Calu3 (cell line): Measurements from ENCODE around the gene ELOB. TPM values are rescaled to one million over a fixed set of nuclear protein-coding genes. Genes with fewer than 3 reads are reported as not detected.

ENCODE experiments used
- BruUV-seq: library from RNA; stranded (reverse); fragments of 400-500 nt; replicated peaks from 2 replicates; lab custom pipeline; 2021; lab: Mats Ljungman, UMichigan
- CTCF ChIA-PET: fragments of 300-600 bp; sonication (Branson Sonifier 250); formaldehyde crosslinking; loops from one replicate; lab custom pipeline; 2022; ENCODE audit warnings: antibody characterized with exemption; lab: Charles Lee
- DNase-seq: peaks from one replicate; pipeline ENCODE4 v3.0.0; 2022
- H3K27ac Mint-ChIP-seq: one replicate; pipeline ENCODE4 v1.8.0; 2022; ENCODE audit warnings: mixed read lengths; ENCODE audit not compliant: unreplicated experiment
- H3K27me3 Mint-ChIP-seq: one replicate; pipeline ENCODE4 v1.8.0; 2022; ENCODE audit warnings: mixed read lengths; ENCODE audit not compliant: unreplicated experiment
- H3K36me3 Mint-ChIP-seq: one replicate; pipeline ENCODE4 v1.8.0; 2022; ENCODE audit warnings: mild to moderate bottlenecking, moderate library complexity, mixed read lengths; ENCODE audit not compliant: insufficient read depth, unreplicated experiment
- H3K4me1 Mint-ChIP-seq: one replicate; pipeline ENCODE4 v1.8.0; 2022; ENCODE audit warnings: mild to moderate bottlenecking, low read depth, mixed read lengths; ENCODE audit not compliant: unreplicated experiment
- H3K4me3 Mint-ChIP-seq: one replicate; pipeline ENCODE4 v1.8.0; 2022; ENCODE audit warnings: mild to moderate bottlenecking, low read depth, moderate library complexity, mixed read lengths; ENCODE audit not compliant: unreplicated experiment
- H3K9me3 Mint-ChIP-seq: one replicate; pipeline ENCODE4 v1.8.0; 2022; ENCODE audit warnings: low read depth, mixed read lengths; ENCODE audit not compliant: unreplicated experiment
- CTCF ChIP-seq: fragments of 200-600 bp; IDR thresholded peaks from one replicate; pipeline ENCODE4 v1.8.0; 2022; ENCODE audit warnings: antibody characterized with exemption; ENCODE audit not compliant: unreplicated experiment
- intact Hi-C: fragments of 100-400 bp; cut with micrococcal nuclease; formaldehyde crosslinking; loops from one replicate; pipeline ENCODE4 v1.10.0; 2022; ENCODE audit not compliant: unreplicated experiment
- total RNA-seq: library from RNA; stranded (reverse); gene quantifications from 2 replicates; pipeline ENCODE4 v1.2.3, GENCODE V29; 2022

The ELOB gene
- total RNA-seq, 1 experiment from 2014 or later, result 269 TPM

DNA sequence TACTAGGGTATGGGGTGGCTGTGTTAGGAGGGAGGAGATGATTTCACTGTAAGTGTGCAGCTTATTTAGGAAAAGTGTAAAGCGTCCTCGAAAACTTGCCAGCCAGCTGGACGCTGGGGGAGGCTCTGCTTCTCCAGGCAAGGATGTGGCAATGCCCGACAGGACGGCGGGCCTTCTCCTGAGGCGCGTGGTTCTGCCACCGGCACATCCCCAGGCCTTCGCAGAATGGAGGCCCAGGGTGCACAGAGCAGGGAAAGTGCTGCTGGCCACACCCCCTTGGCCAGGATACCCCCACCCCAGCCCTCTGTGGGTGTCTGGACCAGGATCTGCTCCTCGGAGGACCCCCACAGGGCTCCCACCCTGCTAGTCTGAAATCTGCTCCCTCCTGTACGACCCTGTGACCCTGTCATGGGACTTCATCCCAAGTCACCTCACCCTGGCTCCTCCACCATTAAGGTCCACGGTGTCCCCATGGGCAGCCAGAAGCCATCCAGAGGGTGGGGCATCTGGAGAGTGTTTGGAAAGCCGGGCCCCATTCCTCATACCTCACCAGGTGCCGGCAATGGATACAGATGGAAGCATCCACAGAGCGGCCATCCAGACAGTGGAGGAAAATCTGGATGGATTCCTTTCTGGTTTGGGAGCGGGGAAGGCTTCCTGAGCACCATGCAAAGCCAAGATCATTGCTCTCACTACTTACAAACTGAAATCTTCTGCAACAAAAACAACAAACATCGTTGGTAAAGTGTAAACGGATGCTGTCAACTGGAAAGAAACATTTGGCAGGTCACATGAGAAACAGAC is 33.9 kb downstream of the ELOB start:
- no TSS peak for BruUV-seq
- no peak for DNase-seq
- intact Hi-C loops, result no loop called here
- no peak overlapping the region for H3K27ac Mint-ChIP-seq
- H3K36me3 Mint-ChIP-seq, result peaks cover 4% of the 10 kb centered on the region
- H3K4me1 Mint-ChIP-seq, result no peaks in the 10 kb centered on the region
- no peak for TF ChIP-seq CTCF
- no peak overlapping the region for H3K4me3 Mint-ChIP-seq
- no peaks in the 10 kb centered on the region for H3K9me3 Mint-ChIP-seq
- H3K27me3 Mint-ChIP-seq, result peaks cover 40% of the 10 kb centered on the region
- CTCF ChIA-PET, result no interaction called here

DNA sequence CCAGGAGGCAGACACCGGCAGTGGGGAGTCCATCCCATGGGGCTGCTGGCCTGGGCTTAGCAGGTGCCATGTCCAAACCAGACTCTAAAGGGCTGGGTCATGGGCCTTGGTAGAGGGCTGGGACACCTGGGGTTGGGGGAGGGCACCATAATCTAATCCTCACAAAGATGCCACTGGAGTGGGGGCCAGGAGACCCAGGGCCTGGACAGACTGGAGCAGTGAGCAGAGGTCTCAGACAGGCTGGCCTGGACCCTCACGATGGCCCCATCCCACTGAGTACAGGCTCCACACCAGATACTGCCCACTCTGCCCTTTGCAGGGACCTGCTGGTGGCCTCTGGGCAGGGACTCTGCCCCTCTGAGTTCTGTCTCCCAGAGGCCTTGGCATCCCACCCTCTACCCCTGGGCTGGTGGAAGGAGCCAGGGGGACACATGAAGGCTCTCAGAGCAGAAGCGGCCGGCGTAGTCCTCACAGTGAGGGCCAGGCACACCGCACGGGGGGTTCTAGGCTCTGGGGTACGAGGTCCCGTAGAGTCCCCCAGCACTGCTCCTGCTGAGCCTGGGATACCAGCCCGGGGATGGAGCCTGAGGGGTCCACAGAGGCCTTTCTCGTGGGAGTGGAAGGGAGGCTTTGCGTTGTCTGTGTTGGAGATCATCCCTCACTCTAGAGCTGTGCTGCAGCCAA is 34.6 kb downstream of the ELOB start:
- CTCF ChIA-PET, result no interaction called here
- H3K9me3 Mint-ChIP-seq, result no peaks in the 10 kb centered on the region

GRCh38 chr16:2741168-2741567 is 35.9 kb downstream of the ELOB start:
- H3K27ac Mint-ChIP-seq, result no peak overlapping the region
- intact Hi-C loops, result no loop called here
- no peak for TF ChIP-seq CTCF
- no peaks in the 10 kb centered on the region for H3K9me3 Mint-ChIP-seq
- CTCF ChIA-PET, result no interaction called here
- no peak for DNase-seq
- no TSS peak for BruUV-seq
- H3K27me3 Mint-ChIP-seq, result peaks cover 40% of the 10 kb centered on the region
- H3K4me3 Mint-ChIP-seq, result no peak overlapping the region
- H3K4me1 Mint-ChIP-seq, result no peaks in the 10 kb centered on the region
- no peaks in the 10 kb centered on the region for H3K36me3 Mint-ChIP-seq

More for the DNA sequence above, 34.6 kb downstream of the ELOB start:
- Mint-ChIP-seq H3K27ac (no peak overlapping the region), H3K27me3 (peaks cover 40% of the 10 kb centered on the region), H3K36me3 (no peaks in the 10 kb centered on the region), H3K4me3 (no peak overlapping the region), H3K4me1 (no peaks in the 10 kb centered on the region)
- DNase-seq, result no peak
- intact Hi-C loops, result no loop called here
- TF ChIP-seq CTCF, result no peak
- no TSS peak for BruUV-seq

GRCh38 chr16:2740476-2740875 is 36.6 kb downstream of the ELOB start:
- intact Hi-C loops, result no loop called here
- Mint-ChIP-seq H3K4me1 (no peaks in the 10 kb centered on the region), H3K4me3 (no peak overlapping the region), H3K36me3 (no peaks in the 10 kb centered on the region), H3K9me3 (no peaks in the 10 kb centered on the region), H3K27me3 (peaks cover 40% of the 10 kb centered on the region), H3K27ac (no peak overlapping the region)
- TF ChIP-seq CTCF, result no peak
- no TSS peak for BruUV-seq
- DNase-seq, result no peak
- CTCF ChIA-PET, result interaction anchor here (1.0 kb wide), 1 partner anchor 11 kb away, joined by 10 read pairs; no protein-coding TSS in a partner anchor
